T-cell (primary cell): Measurements from ENCODE around the gene ATF6B. TPM values are rescaled to one million over a fixed set of nuclear protein-coding genes. Genes with fewer than 3 reads are reported as not detected.
A peak's percentile ranks its signal among the peaks of the same experiment; 100 is the strongest.

Experiments used
- ATAC-seq, 4 experiments: fragments of 200-7000 bp in 3 of 4; fragments of 150-1000 bp in 1 of 4; cut with Tn5 transposase; replicated peaks in 1 of 4; 1 replicate in 3 of 4; 2 replicates in 1 of 4; pipeline ENCODE4 v1.10.0; 2021; ENCODE audit warnings: moderate library complexity in 3 of 4, mild to moderate bottlenecking in 2 of 4, moderate number of reproducible peaks in 1 of 4
- CTCF ChIA-PET, 2 donors: fragments of 300-600 bp; sonication (Branson Sonifier 250); formaldehyde crosslinking; loops; one replicate each; lab custom pipeline; 2022; ENCODE audit warnings: antibody characterized with exemption in 2 of 2; lab: Charles Lee
- POLR2A ChIA-PET, 2 donors: fragments of 300-600 bp; sonication (Branson Sonifier 250); formaldehyde crosslinking; loops; one replicate each; lab custom pipeline; 2022; ENCODE audit warnings: antibody characterized with exemption in 2 of 2; lab: Charles Lee
- DNase-seq, 35 experiments: peaks; one replicate each; pipeline versions ENCODE4 v3.0.0 to v3.0.0-alpha.2; 2013 to 2023
- H3K27ac ChIP-seq: one replicate; pipeline ENCODE4 v1.5.1; 2013; ENCODE audit warnings: low read length
- H3K27me3 ChIP-seq, 2 experiments: replicated peaks in 1 of 2; 1 replicate in 1 of 2; 2 replicates in 1 of 2; pipeline versions ENCODE4 v1.6.1 to v1.7.0; 2013; ENCODE audit warnings: low read length in 1 of 2, mixed read lengths in 1 of 2; ENCODE audit not compliant: control insufficient read depth in 2 of 2, insufficient read depth in 2 of 2; ENCODE audit errors: extremely low read depth in 1 of 2
- H3K36me3 ChIP-seq, 2 donors: 1 replicate in 1 of 2; 2 replicates in 1 of 2; pipeline versions ENCODE4 v1.6.1 to v1.7.0; 2013; ENCODE audit warnings: low read length in 1 of 2; ENCODE audit not compliant: control insufficient read depth in 2 of 2, insufficient read depth in 1 of 2; ENCODE audit errors: extremely low read depth in 1 of 2
- H3K4me1 ChIP-seq, 2 experiments: 1 replicate in 1 of 2; 2 replicates in 1 of 2; pipeline versions ENCODE4 v1.6.1 to v1.7.0; 2013; ENCODE audit warnings: low read length in 2 of 2, mixed read lengths in 1 of 2; ENCODE audit not compliant: insufficient read depth in 2 of 2, control insufficient read depth in 1 of 2; ENCODE audit errors: extremely low read depth in 1 of 2
- H3K4me3 ChIP-seq, 2 donors: 1 replicate in 1 of 2; 2 replicates in 1 of 2; pipeline versions ENCODE4 v1.5.1 to v1.7.0; 2013; ENCODE audit warnings: mild to moderate bottlenecking in 2 of 2, low read length in 1 of 2, moderate library complexity in 1 of 2; ENCODE audit not compliant: control insufficient read depth in 1 of 2; ENCODE audit errors: extremely low read depth in 1 of 2
- H3K9me3 ChIP-seq: 2 replicates; pipeline ENCODE4 v1.7.0; 2013
- H3K27ac Mint-ChIP-seq, 2 donors: one replicate each; pipeline ENCODE4 v1.8.0; 2020 to 2021; ENCODE audit warnings: mild to moderate bottlenecking in 2 of 2, mixed read lengths in 2 of 2
- H3K27me3 Mint-ChIP-seq, 2 donors: one replicate each; pipeline ENCODE4 v1.8.0; 2021 to 2022; ENCODE audit warnings: mixed read lengths in 2 of 2
- H3K36me3 Mint-ChIP-seq: one replicate; pipeline ENCODE4 v1.8.0; 2021; ENCODE audit warnings: mixed read lengths
- H3K4me1 Mint-ChIP-seq, 3 donors: one replicate each; pipeline ENCODE4 v1.8.0; 2020 to 2022; ENCODE audit warnings: mixed read lengths in 3 of 3, mild to moderate bottlenecking in 1 of 3
- H3K4me3 Mint-ChIP-seq, 3 donors: one replicate each; pipeline ENCODE4 v1.8.0; 2020 to 2022; ENCODE audit warnings: mild to moderate bottlenecking in 3 of 3, mixed read lengths in 3 of 3, moderate library complexity in 3 of 3
- H3K9me3 Mint-ChIP-seq, 3 donors: one replicate each; pipeline ENCODE4 v1.8.0; 2020 to 2022; ENCODE audit warnings: mixed read lengths in 3 of 3
- WGBS: methylation state at CpG from one replicate; pipeline ENCODE4 v1.1.5; 2013; ENCODE audit warnings: missing lambda C conversion rate; ENCODE audit not compliant: insufficient coverage; 5-methylcytosine and 5-hydroxymethylcytosine counted together
- total RNA-seq, 35 experiments: library from RNA in 6 of 35; stranded (reverse) in 6 of 35; fragments of 120-200 nt in 1 of 35; gene quantifications; one replicate each; pipeline versions ENCODE4 v1.2.1 to v1.2.4 and lab custom pipeline; 2013 to 2026

Gene ATF6B
- total RNA-seq, 5 donors from 2014 or later (not counting 1 experiment from before 2014, with no cell fraction given): 106 to 151 (median 145) TPM

DNA sequence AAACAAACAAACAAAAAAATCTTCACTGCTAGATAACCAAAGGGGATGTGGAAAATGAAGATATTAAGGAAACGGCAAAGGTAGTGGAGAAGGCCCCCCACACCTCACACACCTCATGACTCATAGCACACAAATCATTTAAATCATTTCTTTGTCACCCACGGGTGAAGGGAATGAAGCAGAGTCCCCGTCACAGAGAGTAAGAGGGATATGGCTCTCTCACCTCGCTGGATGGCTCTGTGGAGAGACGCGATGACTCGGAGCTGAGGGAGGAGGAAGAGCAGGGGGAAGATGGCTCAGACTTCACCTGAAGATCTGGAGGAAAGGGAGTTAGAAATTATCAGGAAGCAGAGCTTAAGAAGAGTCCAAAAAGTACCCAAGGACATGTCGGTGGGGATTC, 1.2 kb downstream of the ATF6B start:
- peaks cover 15 to 51% of the 10 kb centered on the region in 2 experiments for H3K4me1 ChIP-seq
- H3K9me3 ChIP-seq: no peaks in the 10 kb centered on the region
- ChIA-PET CTCF (interaction anchor here in 1 of 2 donors (1.5 kb wide), 1 partner anchor 69 kb away, joined by 5 read pairs; no protein-coding TSS in a partner anchor), POLR2A (no interaction called here)
- H3K36me3 ChIP-seq: peaks cover 8 to 39% of the 10 kb centered on the region in 2 donors
- no peak for ATAC-seq
- DNase-seq: no peak
- Mint-ChIP-seq H3K9me3 (no peaks in the 10 kb centered on the region), H3K27me3 (no peaks in the 10 kb centered on the region), H3K36me3 (peaks cover 30% of the 10 kb centered on the region), H3K4me1 (peaks cover 54 to 61% (median 61%) of the 10 kb centered on the region in 3 donors), H3K27ac (peak overlapping the region; percentile 77 to 95), H3K4me3 (peak overlapping the region; percentile 99)
- H3K27ac ChIP-seq: no peak overlapping the region
- H3K4me3 ChIP-seq: peak overlapping the region; percentile 91 to 99
- 73% methylated on average over 5 of the region's 8 CpGs for WGBS
- no peaks in the 10 kb centered on the region for H3K27me3 ChIP-seq

GRCh38 chr6:32123681-32124080, 4.4 kb downstream of the ATF6B start:
- ATAC-seq (no peak), DNase-seq (no peak)
- POLR2A ChIA-PET: no interaction called here
- CTCF ChIA-PET: interaction anchor here in 1 of 2 donors (0.9 kb wide), 1 partner anchor 717 kb away, joined by 3 read pairs; no protein-coding TSS in a partner anchor
- Mint-ChIP-seq H3K9me3 (no peaks in the 10 kb centered on the region), H3K36me3 (peaks cover 49% of the 10 kb centered on the region), H3K27ac (no peak overlapping the region), H3K4me1 (peaks cover 46 to 60% (median 52%) of the 10 kb centered on the region in 3 donors), H3K4me3 (no peak overlapping the region), H3K27me3 (no peaks in the 10 kb centered on the region)
- Histone ChIP-seq H3K27me3 (no peaks in the 10 kb centered on the region), H3K4me3 (no peak overlapping the region), H3K36me3 (peaks cover 14 to 70% of the 10 kb centered on the region in 2 donors), H3K9me3 (no peaks in the 10 kb centered on the region), H3K4me1 (peaks cover 9 to 38% of the 10 kb centered on the region in 2 experiments), H3K27ac (no peak overlapping the region)
- no CpG with 5 or more reads among the region's 4 CpGs for WGBS

DNA sequence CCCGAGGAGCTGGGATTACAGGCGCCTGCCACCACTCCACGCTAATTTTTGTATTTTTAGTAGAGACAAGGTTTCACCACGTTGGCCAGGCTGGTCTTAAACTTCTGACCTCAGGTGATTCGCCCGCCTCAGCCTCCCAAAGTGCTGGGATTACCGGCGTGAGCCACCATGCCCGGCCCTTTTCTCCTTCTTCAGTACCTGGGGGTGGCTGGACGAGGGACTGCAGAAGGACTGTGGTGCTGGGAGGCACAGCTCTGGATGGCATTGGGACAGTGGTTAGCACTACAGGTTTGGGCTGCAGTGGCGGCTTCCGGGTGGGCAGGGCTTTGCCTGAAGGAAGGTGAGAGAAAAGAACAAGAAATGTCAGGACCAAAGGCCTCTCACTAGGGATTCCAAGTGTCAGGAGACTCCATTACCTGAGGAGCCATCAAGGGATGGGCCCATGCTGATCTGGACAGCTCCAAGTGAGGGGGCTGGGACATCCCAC, 7.4 kb downstream of the ATF6B start:
- H3K4me3 Mint-ChIP-seq: no peak overlapping the region
- peaks cover 19 to 30% (median 25%) of the 10 kb centered on the region in 3 donors for H3K4me1 Mint-ChIP-seq
- Histone ChIP-seq H3K4me3 (no peak overlapping the region), H3K36me3 (peaks cover 19 to 86% of the 10 kb centered on the region in 2 donors), H3K27me3 (no peaks in the 10 kb centered on the region), H3K4me1 (peaks cover 0 to 17% of the 10 kb centered on the region in 2 experiments), H3K9me3 (no peaks in the 10 kb centered on the region), H3K27ac (no peak overlapping the region)
- no peak for DNase-seq
- H3K36me3 Mint-ChIP-seq: peaks cover 55% of the 10 kb centered on the region
- ChIA-PET CTCF (interaction anchor here (0.7 kb wide), 2 partner anchors 140 to 1035 kb away, joined by 5 to 7 read pairs; no protein-coding TSS in a partner anchor), POLR2A (no interaction called here)
- no peaks in the 10 kb centered on the region for H3K27me3 Mint-ChIP-seq
- ATAC-seq: no peak
- no peaks in the 10 kb centered on the region for H3K9me3 Mint-ChIP-seq
- no peak overlapping the region for H3K27ac Mint-ChIP-seq
- 99% methylated on average over 7 of the region's 12 CpGs for WGBS

GRCh38 chr6:32118782-32119628, 9.0 kb downstream of the ATF6B start:
- Histone ChIP-seq H3K36me3 (peaks cover 21 to 78% of the 10 kb centered on the region in 2 donors), H3K27me3 (no peaks in the 10 kb centered on the region), H3K4me1 (peaks cover 0 to 12% of the 10 kb centered on the region in 2 experiments), H3K27ac (no peak overlapping the region), H3K4me3 (no peak overlapping the region), H3K9me3 (no peaks in the 10 kb centered on the region)
- Mint-ChIP-seq H3K27me3 (no peaks in the 10 kb centered on the region), H3K9me3 (no peaks in the 10 kb centered on the region), H3K36me3 (peaks cover 56% of the 10 kb centered on the region), H3K4me3 (no peak overlapping the region), H3K4me1 (peaks cover 11 to 22% (median 19%) of the 10 kb centered on the region in 3 donors), H3K27ac (peak overlapping the region in 1 of 2 donors; percentile 79)
- DNase-seq (peak in 34 of 35 experiments; percentile 16 to 76 (median 55)), ATAC-seq (peak; percentile 71 to 92 (median 84))
- WGBS: 24% methylated on average over 9 of the region's 17 CpGs
- CTCF ChIA-PET: interaction anchor here (1.3 to 1.4 kb wide), 2 partner anchors 36 to 77 kb away, joined by 3 to 4 read pairs; no protein-coding TSS in a partner anchor
- POLR2A ChIA-PET: interaction anchor here in 1 of 2 donors (0.6 kb wide), 1 partner anchor 304 kb away, joined by 16 read pairs; no protein-coding TSS in a partner anchor

DNA sequence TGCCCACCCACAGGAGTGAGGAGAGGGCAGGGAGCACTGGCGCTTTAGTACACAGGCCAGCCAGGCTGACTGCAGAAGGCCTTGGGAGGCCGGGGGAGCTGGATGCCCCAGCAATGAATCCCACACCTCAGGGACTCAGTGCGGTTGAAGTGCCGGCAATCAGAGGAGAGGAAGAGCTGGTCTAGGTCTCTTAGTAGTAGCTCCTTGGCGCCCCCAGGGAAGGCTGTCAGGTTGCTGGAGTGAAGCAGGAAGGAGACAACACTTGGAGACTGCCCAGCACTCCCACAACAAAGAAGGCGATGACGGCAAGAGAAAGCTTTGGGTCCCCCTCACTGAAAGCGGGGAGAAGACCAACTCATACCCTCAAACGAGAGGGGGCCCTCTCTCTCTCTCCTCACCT, 10.6 kb downstream of the ATF6B start:
- no peaks in the 10 kb centered on the region for H3K9me3 Mint-ChIP-seq
- ATAC-seq (no peak), DNase-seq (no peak)
- ChIA-PET POLR2A (no interaction called here), CTCF (interaction anchor here in 1 of 2 donors (0.6 to 0.8 kb wide), 2 partner anchors 35 to 424 kb away, joined by 3 to 5 read pairs; no protein-coding TSS in a partner anchor)
- Histone ChIP-seq H3K27ac (no peak overlapping the region), H3K27me3 (no peaks in the 10 kb centered on the region), H3K9me3 (no peaks in the 10 kb centered on the region), H3K4me3 (no peak overlapping the region), H3K4me1 (peaks cover 0 to 7% of the 10 kb centered on the region in 2 experiments), H3K36me3 (peaks cover 18 to 71% of the 10 kb centered on the region in 2 donors)
- H3K4me3 Mint-ChIP-seq: no peak overlapping the region
- H3K36me3 Mint-ChIP-seq: peaks cover 53% of the 10 kb centered on the region
- no peaks in the 10 kb centered on the region for H3K27me3 Mint-ChIP-seq
- peaks cover 11 to 16% (median 15%) of the 10 kb centered on the region in 3 donors for H3K4me1 Mint-ChIP-seq
- no peak overlapping the region for H3K27ac Mint-ChIP-seq
- WGBS: 100% methylated on average over 1 of the region's 9 CpGs

DNA sequence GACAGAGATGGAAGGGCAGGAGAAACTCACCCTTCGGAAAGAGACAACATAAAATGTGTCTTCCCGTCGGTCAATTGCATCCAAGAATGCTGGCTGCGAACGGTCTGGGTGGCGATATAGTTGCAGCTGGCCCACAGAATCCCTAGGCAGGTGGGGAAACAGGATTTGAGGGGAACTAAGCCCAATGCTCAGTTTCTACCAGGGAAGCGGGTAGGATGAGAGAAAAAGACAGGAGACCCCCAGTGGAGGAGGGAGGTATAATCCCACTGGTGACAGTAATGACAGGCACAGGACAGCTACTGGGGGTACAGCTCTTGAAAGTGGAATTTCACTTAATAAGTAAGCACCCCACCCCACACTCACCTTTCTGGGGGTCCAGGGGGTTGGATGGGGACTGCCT, 11.4 kb downstream of the ATF6B start:
- CTCF ChIA-PET: interaction anchor here (0.6 kb wide), 2 partner anchors 12 to 36 kb away, joined by 3 to 5 read pairs; partner anchors contain the start of gene ATF6B (in 1 of the 2)
- Mint-ChIP-seq H3K27ac (no peak overlapping the region), H3K27me3 (no peaks in the 10 kb centered on the region), H3K9me3 (no peaks in the 10 kb centered on the region), H3K4me1 (peaks cover 11 to 18% (median 12%) of the 10 kb centered on the region in 3 donors), H3K36me3 (peaks cover 47% of the 10 kb centered on the region), H3K4me3 (no peak overlapping the region)
- DNase-seq: peak in 1 of 35 experiments; percentile 25
- ATAC-seq: no peak
- no peak overlapping the region for H3K4me3 ChIP-seq
- peaks cover 0 to 5% of the 10 kb centered on the region in 2 experiments for H3K4me1 ChIP-seq
- H3K27me3 ChIP-seq: no peaks in the 10 kb centered on the region
- H3K36me3 ChIP-seq: peaks cover 18 to 63% of the 10 kb centered on the region in 2 donors
- WGBS: 94% methylated on average over 6 of the region's 7 CpGs
- H3K9me3 ChIP-seq: no peaks in the 10 kb centered on the region
- no peak overlapping the region for H3K27ac ChIP-seq
- POLR2A ChIA-PET: no interaction called here
